ENCODE results near the gene MTA1. TPM values are rescaled to one million over a fixed set of nuclear protein-coding genes. Genes with fewer than 3 reads are reported as not detected.

The MTA1 gene
- total and polyA plus RNA-seq, 8 donors, result 24.9 to 183 (median 54.1) TPM

- no peaks in the 10 kb centered on the region for H3K9me3 ChIP-seq
- TF ChIP-seq POLR2AphosphoS5 (IDR thresholded peaks at IDR 0.05) (no peak), EP300 (IDR thresholded peaks at IDR 0.05) (no peak), CTCF (IDR thresholded peaks at IDR 0.05) (no peak), POLR2A (IDR thresholded peaks at IDR 0.05) (no peak)
- 85 to 92% (median 86%) methylated on average over 4 to 12 of the region's 12 CpGs for WGBS, 5 donors
- intact Hi-C loops (cut with DNase I; ENCODE audit: low total_unique reads), result no loop called here
- H3K4me3 ChIP-seq, result no peak overlapping the region
- no peaks in the 10 kb centered on the region for H3K27me3 ChIP-seq
- H3K36me3 ChIP-seq, result peaks cover 4 to 72% (median 46%) of the 10 kb centered on the region in 4 donors
- peaks cover 0 to 9% (median under 1%) of the 10 kb centered on the region in 4 donors for H3K4me1 ChIP-seq
- no peak for DNase-seq
- no peak overlapping the region for H3K27ac ChIP-seq
Measured at GRCh38 chr14:105442834-105443233, 23.2 kb downstream of the MTA1 start.

- DNase-seq, result no peak
- H3K4me1 ChIP-seq, result peaks cover 6 to 14% (median 10%) of the 10 kb centered on the region in 4 donors
- no peaks in the 10 kb centered on the region for H3K9me3 ChIP-seq
- peaks cover 4 to 66% (median 36%) of the 10 kb centered on the region in 4 donors for H3K36me3 ChIP-seq
- TF ChIP-seq POLR2A (IDR thresholded peaks at IDR 0.05) (no peak), CTCF (IDR thresholded peaks at IDR 0.05) (no peak), EP300 (IDR thresholded peaks at IDR 0.05) (no peak)
- no peak overlapping the region for H3K4me3 ChIP-seq
- 86 to 91% (median 88%) methylated on average over 14 to 17 of the region's 17 CpGs for WGBS, 5 donors
- no peak overlapping the region for H3K27ac ChIP-seq
- no peaks in the 10 kb centered on the region for H3K27me3 ChIP-seq
- intact Hi-C loops (cut with DNase I; ENCODE audit: low total_unique reads), result no loop called here
Measured at GRCh38 chr14:105444859-105445258, 25.2 kb downstream of the MTA1 start.

- Histone ChIP-seq H3K9me3 (no peaks in the 10 kb centered on the region), H3K27ac (no peak overlapping the region), H3K27me3 (no peaks in the 10 kb centered on the region), H3K4me3 (no peak overlapping the region), H3K4me1 (peaks cover 6 to 14% (median 10%) of the 10 kb centered on the region in 4 donors), H3K36me3 (peaks cover 8 to 66% (median 38%) of the 10 kb centered on the region in 4 donors)
- no peak for TF ChIP-seq POLR2A (IDR thresholded peaks at IDR 0.05)
- TF ChIP-seq POLR2AphosphoS5 (IDR thresholded peaks at IDR 0.05), result no peak
- TF ChIP-seq CTCF (IDR thresholded peaks at IDR 0.05), result no peak
- no peak for TF ChIP-seq EP300 (IDR thresholded peaks at IDR 0.05)
- DNase-seq, result no peak
- intact Hi-C loops (cut with DNase I; ENCODE audit: low total_unique reads), result no loop called here
- WGBS, 5 donors, result 85 to 93% (median 91%) methylated on average over 6 to 24 of the region's 24 CpGs
Measured at GRCh38 chr14:105445290-105445689, 25.7 kb downstream of the MTA1 start.

- H3K9me3 ChIP-seq, result no peaks in the 10 kb centered on the region
- no peaks in the 10 kb centered on the region for H3K27me3 ChIP-seq
- WGBS, 5 donors, result 89 to 91% (median 91%) methylated on average over 13 to 26 of the region's 26 CpGs
- no peak for TF ChIP-seq CTCF (IDR thresholded peaks at IDR 0.05)
- TF ChIP-seq POLR2AphosphoS5 (IDR thresholded peaks at IDR 0.05), result no peak
- no peak for TF ChIP-seq POLR2A (IDR thresholded peaks at IDR 0.05)
- TF ChIP-seq EP300 (IDR thresholded peaks at IDR 0.05), result no peak
- no peak for DNase-seq
- peaks cover 6 to 14% (median 10%) of the 10 kb centered on the region in 4 donors for H3K4me1 ChIP-seq
- H3K36me3 ChIP-seq, result peaks cover 11 to 66% (median 43%) of the 10 kb centered on the region in 4 donors
- H3K4me3 ChIP-seq, result no peak overlapping the region
- intact Hi-C loops (cut with DNase I; ENCODE audit: low total_unique reads), result no loop called here
- no peak overlapping the region for H3K27ac ChIP-seq
Measured at GRCh38 chr14:105445901-105446845, 26.5 kb downstream of the MTA1 start.

Measured in stomach (tissue), 9 donors.